Astrocyte (in vitro differentiated cells and primary cell): Measurements from ENCODE around the gene ADH5. TPM values are rescaled to one million over a fixed set of nuclear protein-coding genes. Genes with fewer than 3 reads are reported as not detected.

ENCODE experiments used
- DNase-seq: peaks from one replicate; pipeline ENCODE4 v3.0.0-alpha.2; 2010; ENCODE audit warnings: low read depth
- FAIRE-seq: peaks from 2 replicates; lab custom pipeline; 2011; peaks lifted over from hg19 to GRCh38; lab: Jason Lieb, UNC
- H2AFZ ChIP-seq: 2 replicates; pipeline ENCODE4 v1.6.0; 2012; ENCODE audit warnings: low read depth, low read length, inconsistent platforms
- H3K27ac ChIP-seq: 2 replicates; pipeline ENCODE4 v1.5.1; 2011; ENCODE audit warnings: low read depth, low read length, inconsistent platforms
- H3K27me3 ChIP-seq: 2 replicates; pipeline ENCODE4 v1.6.0; 2011; ENCODE audit warnings: low read length, inconsistent platforms; ENCODE audit not compliant: insufficient read depth
- H3K36me3 ChIP-seq: 2 replicates; pipeline ENCODE4 v1.5.1; 2011; ENCODE audit warnings: low read length, inconsistent platforms; ENCODE audit not compliant: insufficient read depth
- H3K4me1 ChIP-seq: 2 replicates; pipeline ENCODE4 v1.5.1; 2011; ENCODE audit warnings: low read length, inconsistent platforms; ENCODE audit not compliant: insufficient read depth
- H3K4me2 ChIP-seq: 2 replicates; pipeline ENCODE4 v1.6.0; 2012; ENCODE audit warnings: low read length, inconsistent platforms
- H3K4me3 ChIP-seq: 2 replicates; pipeline ENCODE4 v1.5.1; 2011; ENCODE audit warnings: low read depth, mild to moderate bottlenecking, low read length, inconsistent platforms; ENCODE audit not compliant: insufficient read depth
- H3K79me2 ChIP-seq: 2 replicates; pipeline ENCODE4 v1.6.0; 2012; ENCODE audit warnings: mild to moderate bottlenecking, low read length, inconsistent platforms; ENCODE audit not compliant: insufficient read depth
- H3K9ac ChIP-seq: 2 replicates; pipeline ENCODE4 v1.6.0; 2012; ENCODE audit warnings: mild to moderate bottlenecking, low read length, inconsistent platforms
- H3K9me3 ChIP-seq: 2 replicates; pipeline ENCODE4 v1.5.1; 2012; ENCODE audit warnings: low read depth, mild to moderate bottlenecking, low read length, inconsistent platforms; ENCODE audit not compliant: insufficient read depth
- H4K20me1 ChIP-seq: 2 replicates; pipeline ENCODE4 v1.6.0; 2012; ENCODE audit warnings: low read length, inconsistent platforms; ENCODE audit not compliant: insufficient read depth
- H3K27ac Mint-ChIP-seq: one replicate; pipeline ENCODE4 v1.8.0; 2021; ENCODE audit warnings: mild to moderate bottlenecking, mixed read lengths; ENCODE audit not compliant: unreplicated experiment
- H3K27me3 Mint-ChIP-seq: one replicate; pipeline ENCODE4 v1.8.0; 2021; ENCODE audit warnings: low read depth, mixed read lengths; ENCODE audit not compliant: unreplicated experiment
- H3K36me3 Mint-ChIP-seq: one replicate; pipeline ENCODE4 v1.8.0; 2021; ENCODE audit warnings: low read depth, mixed read lengths; ENCODE audit not compliant: unreplicated experiment
- H3K4me1 Mint-ChIP-seq: one replicate; pipeline ENCODE4 v1.8.0; 2021; ENCODE audit warnings: low read depth, mixed read lengths; ENCODE audit not compliant: unreplicated experiment
- H3K4me3 Mint-ChIP-seq: one replicate; pipeline ENCODE4 v1.8.0; 2021; ENCODE audit warnings: mild to moderate bottlenecking, moderate library complexity, mixed read lengths; ENCODE audit not compliant: unreplicated experiment
- H3K9me3 Mint-ChIP-seq: one replicate; pipeline ENCODE4 v1.8.0; 2021; ENCODE audit warnings: mild to moderate bottlenecking, mixed read lengths; ENCODE audit not compliant: unreplicated experiment
- EZH2 ChIP-seq: IDR thresholded peaks from 2 replicates; pipeline ENCODE4 v1.6.1; 2012; ENCODE audit warnings: mild to moderate bottlenecking, low read length, inconsistent platforms; ENCODE audit not compliant: insufficient read depth
- total RNA-seq: library from RNA; stranded (reverse); gene quantifications from 2 replicates; pipeline ENCODE4 v1.2.1, GENCODE V29; 2021
- TF ChIP-seq, protein P1 (sequence below): IDR thresholded peaks from 2 replicates; pipeline ENCODE4 v1.5.1; 2011; ENCODE audit warnings: low read depth, mild to moderate bottlenecking, inconsistent platforms, low read length, moderate library complexity; ENCODE audit not compliant: insufficient read depth

Gene ADH5
- total RNA-seq, 1 donor from 2014 or later = 210 TPM

DNA sequence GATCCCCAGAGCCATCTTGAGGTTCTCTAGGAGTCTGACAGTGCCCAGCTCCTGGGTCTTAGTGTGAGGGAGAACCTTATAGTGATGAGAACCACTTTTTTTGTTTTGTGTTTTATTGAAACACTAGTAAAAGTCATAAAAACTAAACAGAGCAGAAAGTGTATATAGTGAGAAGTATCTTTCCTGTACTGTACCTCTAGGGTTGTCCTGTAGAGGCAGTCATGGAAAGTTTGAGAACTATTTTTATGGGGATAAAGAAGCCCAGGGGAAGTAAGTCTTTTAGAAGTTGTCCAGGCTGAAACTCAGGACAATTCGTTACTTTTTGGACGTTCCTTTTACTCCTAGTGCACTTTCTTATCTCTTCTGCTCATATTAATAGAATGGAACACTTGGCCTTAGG lies 40.9 kb downstream of the ADH5 start:
- H3K9me3 ChIP-seq = no peaks in the 10 kb centered on the region
- H3K4me2 ChIP-seq = no peak overlapping the region
- Mint-ChIP-seq H3K4me1 (no peaks in the 10 kb centered on the region), H3K9me3 (peaks cover 2% of the 10 kb centered on the region), H3K27ac (no peak overlapping the region), H3K36me3 (peaks cover 29% of the 10 kb centered on the region), H3K4me3 (no peak overlapping the region), H3K27me3 (no peaks in the 10 kb centered on the region)
- peaks cover 16% of the 10 kb centered on the region for H3K36me3 ChIP-seq
- no peak overlapping the region for H3K9ac ChIP-seq
- H3K27ac ChIP-seq = no peak overlapping the region
- H4K20me1 ChIP-seq = no peaks in the 10 kb centered on the region
- peaks cover 2% of the 10 kb centered on the region for H3K79me2 ChIP-seq
- no peak overlapping the region for H2AFZ ChIP-seq
- TF ChIP-seq, protein P1, sequence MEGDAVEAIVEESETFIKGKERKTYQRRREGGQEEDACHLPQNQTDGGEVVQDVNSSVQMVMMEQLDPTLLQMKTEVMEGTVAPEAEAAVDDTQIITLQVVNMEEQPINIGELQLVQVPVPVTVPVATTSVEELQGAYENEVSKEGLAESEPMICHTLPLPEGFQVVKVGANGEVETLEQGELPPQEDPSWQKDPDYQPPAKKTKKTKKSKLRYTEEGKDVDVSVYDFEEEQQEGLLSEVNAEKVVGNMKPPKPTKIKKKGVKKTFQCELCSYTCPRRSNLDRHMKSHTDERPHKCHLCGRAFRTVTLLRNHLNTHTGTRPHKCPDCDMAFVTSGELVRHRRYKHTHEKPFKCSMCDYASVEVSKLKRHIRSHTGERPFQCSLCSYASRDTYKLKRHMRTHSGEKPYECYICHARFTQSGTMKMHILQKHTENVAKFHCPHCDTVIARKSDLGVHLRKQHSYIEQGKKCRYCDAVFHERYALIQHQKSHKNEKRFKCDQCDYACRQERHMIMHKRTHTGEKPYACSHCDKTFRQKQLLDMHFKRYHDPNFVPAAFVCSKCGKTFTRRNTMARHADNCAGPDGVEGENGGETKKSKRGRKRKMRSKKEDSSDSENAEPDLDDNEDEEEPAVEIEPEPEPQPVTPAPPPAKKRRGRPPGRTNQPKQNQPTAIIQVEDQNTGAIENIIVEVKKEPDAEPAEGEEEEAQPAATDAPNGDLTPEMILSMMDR = no peak
- TF ChIP-seq EZH2 = no peak
- DNase-seq (no peak), FAIRE-seq (peak; percentile 9)
- no peaks in the 10 kb centered on the region for H3K27me3 ChIP-seq
- H3K4me3 ChIP-seq = no peak overlapping the region
- no peaks in the 10 kb centered on the region for H3K4me1 ChIP-seq

DNA sequence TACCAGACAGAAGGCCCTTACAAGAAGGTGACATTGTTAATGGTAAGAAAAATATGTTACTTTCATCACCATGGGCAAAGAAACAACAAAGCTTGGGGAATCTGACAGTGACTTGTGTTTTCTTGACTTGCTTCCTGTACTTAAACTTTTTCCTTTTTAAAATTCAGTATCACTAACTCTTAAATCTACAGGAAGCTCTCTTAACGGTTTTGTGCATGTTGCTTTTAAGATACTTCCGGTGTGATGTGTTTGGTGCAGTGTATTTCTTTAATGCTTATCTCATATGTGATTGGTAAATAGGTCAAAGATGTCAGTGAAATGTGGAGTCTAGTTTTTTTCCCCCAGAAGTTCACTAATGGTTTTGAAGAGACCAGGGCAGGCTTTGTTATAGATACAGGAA lies 45.2 kb downstream of the ADH5 start:
- Histone ChIP-seq H3K4me1 (no peaks in the 10 kb centered on the region), H4K20me1 (no peaks in the 10 kb centered on the region), H2AFZ (no peak overlapping the region), H3K4me2 (no peak overlapping the region), H3K4me3 (no peak overlapping the region), H3K27ac (no peak overlapping the region), H3K27me3 (no peaks in the 10 kb centered on the region), H3K36me3 (no peaks in the 10 kb centered on the region), H3K9ac (no peak overlapping the region), H3K79me2 (peaks cover 2% of the 10 kb centered on the region), H3K9me3 (no peaks in the 10 kb centered on the region)
- DNase-seq (no peak), FAIRE-seq (no peak)
- Mint-ChIP-seq H3K4me1 (no peaks in the 10 kb centered on the region), H3K36me3 (peaks cover 15% of the 10 kb centered on the region), H3K9me3 (peaks cover 4% of the 10 kb centered on the region), H3K27me3 (no peaks in the 10 kb centered on the region), H3K27ac (no peak overlapping the region), H3K4me3 (no peak overlapping the region)
- TF ChIP-seq, protein P1 = no peak
- no peak for TF ChIP-seq EZH2

DNA sequence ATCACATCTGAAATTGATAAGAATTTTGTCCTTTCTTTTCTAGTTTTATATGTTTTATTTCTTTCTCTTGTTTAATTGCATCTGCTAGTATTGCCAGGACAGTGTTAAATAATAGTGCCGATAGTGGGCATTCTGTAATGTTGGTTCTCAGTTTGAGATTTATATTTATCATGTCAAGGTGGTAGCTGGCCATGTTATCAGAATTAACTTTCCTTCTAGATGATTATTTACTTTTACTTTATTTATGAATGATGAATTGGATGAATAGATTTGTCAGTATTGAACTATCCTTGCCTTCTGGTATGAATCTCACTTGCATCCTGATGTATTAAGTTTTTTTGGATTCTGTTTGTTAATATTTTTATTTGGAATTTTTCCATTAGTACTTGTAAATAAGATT lies 50.4 kb downstream of the ADH5 start:
- Mint-ChIP-seq H3K27me3 (no peaks in the 10 kb centered on the region), H3K9me3 (peaks cover 2% of the 10 kb centered on the region), H3K4me3 (no peak overlapping the region), H3K36me3 (peaks cover 12% of the 10 kb centered on the region), H3K4me1 (peaks cover 13% of the 10 kb centered on the region), H3K27ac (no peak overlapping the region)
- no peak overlapping the region for H3K9ac ChIP-seq
- H3K36me3 ChIP-seq = no peaks in the 10 kb centered on the region
- H3K27ac ChIP-seq = no peak overlapping the region
- no peak overlapping the region for H2AFZ ChIP-seq
- no peaks in the 10 kb centered on the region for H3K27me3 ChIP-seq
- no peak overlapping the region for H3K4me2 ChIP-seq
- H3K9me3 ChIP-seq = no peaks in the 10 kb centered on the region
- no peak for FAIRE-seq
- DNase-seq = no peak
- TF ChIP-seq EZH2 = no peak
- TF ChIP-seq, protein P1 = no peak
- no peak overlapping the region for H3K4me3 ChIP-seq
- H3K79me2 ChIP-seq = peaks cover 17% of the 10 kb centered on the region
- H4K20me1 ChIP-seq = no peaks in the 10 kb centered on the region
- H3K4me1 ChIP-seq = peaks cover 3% of the 10 kb centered on the region
